Muscle layer of duodenum (tissue), 2 donors: ENCODE measurements around the gene DOCK2.
"Not testable (repeated sequence)": the region's sequence is repeated elsewhere in the genome, so short reads cannot be mapped to it uniquely, and the experiment has no call there.

Experiments used
- H3K27ac ChIP-seq: one replicate; pipeline ENCODE4 v1.7.0; 2013; ENCODE audit warnings: mild to moderate bottlenecking, low read length
- H3K27me3 ChIP-seq: one replicate; pipeline ENCODE4 v1.7.0; 2013; ENCODE audit warnings: low read depth, mild to moderate bottlenecking, control low read depth, low read length
- H3K36me3 ChIP-seq, 2 donors: one replicate each; pipeline ENCODE4 v1.7.0; 2013; ENCODE audit warnings: low read length in 2 of 2, control low read depth in 1 of 2, mild to moderate bottlenecking in 1 of 2; ENCODE audit not compliant: insufficient read depth in 2 of 2, control insufficient read depth in 1 of 2
- H3K4me1 ChIP-seq, 2 donors: one replicate each; pipeline ENCODE4 v1.7.0; 2013; ENCODE audit warnings: low read length in 2 of 2, mild to moderate bottlenecking in 2 of 2, control low read depth in 1 of 2, moderate library complexity in 1 of 2; ENCODE audit not compliant: insufficient read depth in 2 of 2, control insufficient read depth in 1 of 2
- H3K4me3 ChIP-seq, 2 donors: one replicate each; pipeline ENCODE4 v1.7.0; 2013; ENCODE audit warnings: low read length in 2 of 2, low read depth in 1 of 2, mild to moderate bottlenecking in 1 of 2
- H3K9me3 ChIP-seq, 2 donors: one replicate each; pipeline ENCODE4 v1.7.0; 2013; ENCODE audit warnings: low read length in 2 of 2, control low read depth in 1 of 2, mild to moderate bottlenecking in 1 of 2; ENCODE audit not compliant: control insufficient read depth in 1 of 2
- donor health status: healthy.

Gene DOCK2

DNA sequence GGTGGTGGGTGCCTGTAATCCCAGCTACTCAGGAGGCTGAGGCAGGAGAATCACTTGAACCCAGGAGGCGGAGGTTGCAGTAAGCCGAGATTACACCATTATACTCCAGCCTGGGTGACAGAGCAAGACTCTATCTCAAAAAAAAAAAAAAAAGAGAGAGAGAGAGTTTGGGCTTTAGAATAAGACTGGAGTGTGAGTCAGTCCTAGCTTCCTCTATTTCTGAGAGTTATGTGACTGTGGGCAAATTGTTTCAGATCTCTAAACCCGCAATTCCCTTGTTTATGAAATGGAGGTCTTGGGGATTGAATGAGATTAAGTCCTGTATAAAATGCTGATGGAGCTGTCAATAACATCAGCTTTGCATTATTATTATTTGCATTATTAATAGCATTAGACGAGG is 316.1 kb downstream of the DOCK2 start:
- not testable (repeated sequence) for H3K27ac ChIP-seq, H3K36me3 ChIP-seq, H3K27me3 ChIP-seq, H3K4me1 ChIP-seq, H3K9me3 ChIP-seq, H3K4me3 ChIP-seq

- Histone ChIP-seq H3K36me3 (no peaks in the 10 kb centered on the region), H3K4me1 (no peaks in the 10 kb centered on the region), H3K4me3 (no peak overlapping the region), H3K27me3 (no peaks in the 10 kb centered on the region), H3K27ac (no peak overlapping the region), H3K9me3 (no peaks in the 10 kb centered on the region)
These were observed 317.7 kb downstream of the DOCK2 start for GRCh38 chr5:169954786-169955185.

DNA sequence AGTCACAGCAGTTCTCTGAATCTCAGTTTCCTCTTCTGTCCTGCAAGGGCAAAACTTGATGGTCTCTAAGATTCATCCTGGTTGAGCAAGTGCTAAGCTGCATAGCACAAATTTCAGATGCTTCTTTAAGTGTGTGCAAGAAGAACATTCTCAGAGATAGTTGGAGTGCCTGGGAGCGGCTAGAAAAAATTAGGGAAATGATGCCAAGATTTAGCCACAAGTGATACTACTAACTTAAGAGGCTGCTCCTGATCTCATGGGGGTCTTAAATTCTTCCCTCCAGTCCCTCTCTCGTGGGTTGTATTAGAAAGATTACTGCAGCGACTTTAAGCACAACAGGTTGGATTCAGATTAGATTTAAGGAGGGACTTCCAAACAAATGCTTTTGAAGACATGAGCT is 319.1 kb downstream of the DOCK2 start:
- Histone ChIP-seq H3K27ac (no peak overlapping the region), H3K27me3 (no peaks in the 10 kb centered on the region), H3K36me3 (no peaks in the 10 kb centered on the region)

GRCh38 chr5:169956756-169957155 is 319.7 kb downstream of the DOCK2 start:
- Histone ChIP-seq H3K36me3 (no peaks in the 10 kb centered on the region), H3K4me3 (no peak overlapping the region), H3K4me1 (no peaks in the 10 kb centered on the region), H3K9me3 (no peaks in the 10 kb centered on the region), H3K27me3 (no peaks in the 10 kb centered on the region), H3K27ac (no peak overlapping the region)

More for the DNA sequence above, 319.1 kb downstream of the DOCK2 start:
- Histone ChIP-seq H3K4me3 (no peak overlapping the region), H3K4me1 (no peaks in the 10 kb centered on the region), H3K9me3 (no peaks in the 10 kb centered on the region)

- Histone ChIP-seq H3K36me3 (no peaks in the 10 kb centered on the region), H3K27me3 (no peaks in the 10 kb centered on the region), H3K4me1 (no peaks in the 10 kb centered on the region), H3K27ac (no peak overlapping the region), H3K9me3 (no peaks in the 10 kb centered on the region), H3K4me3 (no peak overlapping the region)
These were observed 321.2 kb downstream of the DOCK2 start for GRCh38 chr5:169958278-169958677.

DNA sequence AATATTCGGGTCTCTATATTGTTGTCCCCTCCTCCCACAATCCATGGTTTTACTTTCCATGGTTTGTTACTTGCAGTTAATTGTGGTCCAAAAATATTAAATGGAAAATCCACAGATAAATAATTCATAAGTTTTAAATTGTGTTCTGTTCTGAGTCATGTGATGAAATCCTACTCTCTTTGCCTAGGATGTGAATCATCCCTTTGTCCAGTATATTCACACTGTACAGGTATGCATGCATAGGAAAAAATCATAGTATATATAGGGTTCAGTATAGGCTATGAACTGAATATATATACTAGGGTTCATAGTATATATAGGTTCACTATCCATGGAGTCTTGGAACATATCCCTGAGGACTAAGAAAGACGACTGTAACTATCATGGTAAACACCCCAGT is 323.6 kb downstream of the DOCK2 start:
- Histone ChIP-seq H3K27me3 (no peaks in the 10 kb centered on the region), H3K36me3 (no peaks in the 10 kb centered on the region), H3K27ac (no peak overlapping the region), H3K4me1 (no peaks in the 10 kb centered on the region), H3K9me3 (no peaks in the 10 kb centered on the region), H3K4me3 (no peak overlapping the region)

DNA sequence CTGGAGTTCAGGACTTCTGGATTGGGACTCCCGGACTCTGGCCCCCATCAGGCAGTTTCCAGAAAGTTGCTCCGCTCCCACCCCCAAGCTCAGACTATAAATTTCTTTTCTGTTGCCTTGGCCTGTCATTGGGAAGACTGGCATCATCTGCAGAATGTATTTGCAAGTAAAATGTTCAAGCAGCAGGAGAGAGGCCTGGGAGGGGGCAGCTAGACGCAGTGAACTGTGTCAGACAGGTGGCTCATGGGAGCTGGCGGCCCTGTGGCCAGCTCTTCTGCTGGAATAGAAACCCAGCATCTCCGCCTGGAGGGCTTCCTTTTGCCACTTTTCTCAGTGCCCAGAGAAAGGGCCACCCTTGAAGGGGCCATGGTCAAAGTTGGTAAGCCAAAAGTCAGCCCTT is 327.2 kb downstream of the DOCK2 start:
- Histone ChIP-seq H3K4me1 (no peaks in the 10 kb centered on the region), H3K36me3 (no peaks in the 10 kb centered on the region), H3K27ac (no peak overlapping the region), H3K4me3 (no peak overlapping the region), H3K9me3 (no peaks in the 10 kb centered on the region), H3K27me3 (no peaks in the 10 kb centered on the region)

DNA sequence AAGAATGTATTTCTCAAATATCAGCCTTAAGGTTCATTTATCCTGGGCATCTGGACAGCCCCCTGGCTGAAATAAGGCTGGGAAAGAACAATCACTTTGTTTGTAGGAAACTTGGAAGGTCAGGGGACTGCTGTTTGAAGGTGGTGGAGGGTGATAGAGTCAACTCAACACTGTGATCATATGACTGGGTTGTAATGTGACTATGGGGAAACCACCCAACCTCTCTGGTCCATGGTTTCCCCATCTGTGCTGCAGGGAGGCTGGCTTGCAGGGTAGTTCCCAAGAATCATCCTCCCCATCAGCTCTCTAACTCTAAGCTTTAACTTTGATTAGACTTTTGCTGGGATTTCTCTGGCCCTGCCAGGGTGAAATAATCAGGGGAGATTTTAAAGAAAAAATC is 333.3 kb downstream of the DOCK2 start:
- peaks cover 0 to 4% of the 10 kb centered on the region in 2 donors for H3K36me3 ChIP-seq
- H3K27ac ChIP-seq: no peak overlapping the region
- H3K9me3 ChIP-seq: no peaks in the 10 kb centered on the region
- H3K27me3 ChIP-seq: no peaks in the 10 kb centered on the region
- H3K4me1 ChIP-seq: no peaks in the 10 kb centered on the region
- no peak overlapping the region for H3K4me3 ChIP-seq

- Histone ChIP-seq H3K36me3 (peaks cover 0 to 4% of the 10 kb centered on the region in 2 donors), H3K4me3 (no peak overlapping the region), H3K9me3 (no peaks in the 10 kb centered on the region), H3K4me1 (no peaks in the 10 kb centered on the region), H3K27me3 (no peaks in the 10 kb centered on the region), H3K27ac (no peak overlapping the region)
These were observed 334.1 kb downstream of the DOCK2 start for GRCh38 chr5:169970911-169971765.

DNA sequence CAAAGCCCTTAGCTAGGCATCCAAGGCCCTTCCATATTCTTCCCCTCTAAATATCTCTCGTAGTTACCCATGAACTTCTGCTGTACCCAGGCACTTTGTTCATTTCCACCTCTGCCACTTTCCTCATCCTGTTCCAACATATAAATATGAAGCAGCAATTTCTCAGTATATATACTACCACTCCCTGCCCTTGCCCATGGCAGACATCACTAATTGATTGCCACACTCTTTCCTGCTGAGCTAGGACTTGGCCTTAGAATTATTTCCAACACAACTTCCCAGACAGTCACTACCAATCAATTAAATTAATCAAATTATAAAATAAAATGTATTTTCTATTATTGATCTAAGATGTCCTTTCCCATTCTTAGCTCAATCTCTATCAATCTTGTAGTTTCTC is 334.7 kb downstream of the DOCK2 start:
- H3K9me3 ChIP-seq: no peaks in the 10 kb centered on the region
- no peaks in the 10 kb centered on the region for H3K4me1 ChIP-seq

GRCh38 chr5:169973056-169973455 is 336.0 kb downstream of the DOCK2 start:
- Histone ChIP-seq H3K4me3 (no peak overlapping the region), H3K27ac (no peak overlapping the region), H3K36me3 (peaks cover 0 to 4% of the 10 kb centered on the region in 2 donors), H3K4me1 (no peaks in the 10 kb centered on the region), H3K27me3 (no peaks in the 10 kb centered on the region), H3K9me3 (no peaks in the 10 kb centered on the region)

More for the DNA sequence above, 334.7 kb downstream of the DOCK2 start:
- H3K27me3 ChIP-seq: no peaks in the 10 kb centered on the region
- peaks cover 0 to 4% of the 10 kb centered on the region in 2 donors for H3K36me3 ChIP-seq
- no peak overlapping the region for H3K27ac ChIP-seq
- no peak overlapping the region for H3K4me3 ChIP-seq
